GM21576 (cell line): ENCODE data around the gene PCNT.
"Not testable (repeated sequence)": the region's sequence is repeated elsewhere in the genome, so short reads cannot be mapped to it uniquely, and the experiment has no call there.

Experiments used
- ATAC-seq: cut with Tn5 transposase; IDR thresholded peaks from one replicate; pipeline ENCODE4 v1.9.1; 2021; ENCODE audit warnings: mild to moderate bottlenecking, moderate library complexity; ENCODE audit not compliant: unreplicated experiment

PCNT gene

DNA sequence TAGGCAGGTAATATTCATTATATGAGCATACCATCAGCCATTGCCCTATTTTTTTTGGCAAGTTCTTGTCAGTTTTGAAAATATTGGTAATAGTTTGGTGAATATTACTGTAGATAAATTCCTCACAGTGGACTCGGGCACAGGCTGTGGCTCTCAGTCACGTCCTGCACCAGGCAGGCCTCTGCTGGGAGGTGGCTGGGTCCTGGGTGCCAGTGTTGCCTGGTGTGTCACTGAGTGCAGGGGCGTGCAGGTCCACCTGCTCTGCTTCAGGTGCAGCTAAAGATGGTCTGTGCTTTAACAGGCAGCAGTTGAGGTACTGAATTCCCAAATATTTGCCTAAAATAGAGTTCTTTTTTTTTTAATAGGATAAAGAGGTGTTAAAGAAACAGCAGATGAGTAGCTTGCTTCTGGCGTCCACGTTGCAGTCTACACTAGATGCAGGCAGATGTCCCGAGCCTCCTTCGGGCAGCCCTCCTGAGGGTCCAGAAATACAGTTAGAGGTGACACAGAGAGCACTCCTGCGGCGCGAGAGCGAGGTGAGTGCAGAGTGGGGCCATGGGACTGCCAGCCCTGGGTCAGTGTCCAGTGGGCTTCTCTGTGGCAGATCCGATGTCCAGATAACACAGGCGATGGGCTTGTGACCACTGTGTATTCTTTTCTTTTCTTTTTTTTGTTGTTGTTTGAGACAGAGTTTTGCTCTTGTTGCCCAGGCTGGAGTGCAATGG, 77.4 kb downstream of the PCNT start:
- no peak for ATAC-seq

DNA sequence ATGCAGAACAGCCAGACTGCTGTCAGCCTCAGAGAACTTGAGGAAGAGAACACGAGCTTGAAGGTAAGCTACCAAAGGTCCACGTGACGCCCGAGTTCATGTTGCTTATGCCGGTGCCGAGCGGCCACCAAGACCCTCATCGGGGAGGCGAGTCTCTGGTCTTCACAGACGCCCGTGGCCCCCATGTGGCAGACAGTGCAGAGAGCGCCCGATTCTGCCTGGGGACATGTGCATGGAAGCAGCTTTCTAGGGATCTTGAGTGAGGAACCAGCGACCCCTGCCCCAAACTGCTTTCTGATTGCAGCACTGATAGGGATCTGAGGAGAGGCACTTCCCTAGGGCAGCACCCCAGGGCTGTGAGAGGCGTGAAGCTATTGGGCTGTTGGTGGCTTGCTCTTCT, 78.5 kb downstream of the PCNT start:
- ATAC-seq, result no peak

DNA sequence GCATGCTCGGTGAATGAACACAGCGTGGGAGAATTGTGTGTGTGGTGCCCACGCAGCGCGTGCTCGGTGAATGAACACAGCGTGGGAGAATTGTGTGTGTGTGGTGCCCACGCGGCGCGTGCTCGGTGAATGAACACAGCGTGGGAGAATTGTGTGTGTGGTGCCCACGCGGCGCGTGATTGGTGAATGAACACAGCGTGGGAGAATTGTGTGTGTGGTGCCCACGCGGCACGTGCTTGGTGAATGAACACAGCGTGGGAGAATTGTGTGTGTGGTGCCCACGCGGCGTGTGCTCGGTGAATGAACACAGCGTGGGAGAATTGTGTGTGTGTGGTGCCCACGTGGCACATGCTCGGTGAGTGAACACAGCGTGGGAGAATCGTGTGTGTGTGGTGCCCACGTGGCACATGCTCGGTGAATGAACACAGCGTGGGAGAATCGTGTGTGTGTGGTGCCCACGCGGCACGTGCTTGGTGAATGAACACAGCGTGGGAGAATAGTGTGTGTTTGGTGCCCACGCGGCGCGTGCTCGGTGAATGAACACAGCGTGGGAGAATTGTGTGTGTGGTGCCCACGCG, 79.4 kb downstream of the PCNT start:
- not testable (repeated sequence) for ATAC-seq

DNA sequence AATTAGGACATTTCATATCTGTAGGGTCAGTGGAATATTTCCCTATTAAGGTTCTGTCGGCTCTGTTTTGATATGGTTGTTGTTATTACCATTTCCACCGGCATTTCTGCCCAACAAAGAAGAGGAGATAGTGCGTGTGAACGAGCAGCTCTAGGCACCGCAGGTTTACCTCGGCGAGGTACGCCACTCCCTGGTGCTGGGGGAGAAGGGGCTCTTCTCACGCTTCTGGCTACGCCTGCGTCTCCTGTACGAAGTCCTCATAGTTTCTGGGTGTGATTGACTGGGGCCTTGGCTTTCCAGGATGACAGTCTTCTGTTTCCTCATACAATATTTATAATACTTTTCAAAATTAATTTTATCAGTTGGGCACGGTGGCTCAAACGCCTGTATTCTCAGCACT, 80.3 kb downstream of the PCNT start:
- ATAC-seq, result no peak

DNA sequence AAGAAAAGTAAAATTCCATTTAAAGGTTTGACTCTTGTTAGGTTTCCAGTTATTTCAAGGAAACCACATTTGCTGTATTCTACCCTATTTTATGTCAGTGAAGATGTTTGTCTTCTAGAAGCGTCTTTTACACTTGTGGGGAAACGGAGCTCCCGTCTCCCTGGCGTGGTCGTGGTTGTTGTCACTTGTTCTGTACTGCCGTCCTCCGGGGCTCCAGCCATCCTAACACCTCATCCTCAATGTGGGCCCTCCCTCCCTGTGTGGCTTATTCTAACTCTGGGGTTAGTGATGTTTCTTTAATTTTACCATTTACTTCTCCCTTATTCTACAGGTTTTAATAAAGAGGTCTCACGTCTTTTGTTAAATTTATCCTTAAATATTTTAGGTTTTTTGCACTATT, 82.0 kb downstream of the PCNT start:
- no peak for ATAC-seq

DNA sequence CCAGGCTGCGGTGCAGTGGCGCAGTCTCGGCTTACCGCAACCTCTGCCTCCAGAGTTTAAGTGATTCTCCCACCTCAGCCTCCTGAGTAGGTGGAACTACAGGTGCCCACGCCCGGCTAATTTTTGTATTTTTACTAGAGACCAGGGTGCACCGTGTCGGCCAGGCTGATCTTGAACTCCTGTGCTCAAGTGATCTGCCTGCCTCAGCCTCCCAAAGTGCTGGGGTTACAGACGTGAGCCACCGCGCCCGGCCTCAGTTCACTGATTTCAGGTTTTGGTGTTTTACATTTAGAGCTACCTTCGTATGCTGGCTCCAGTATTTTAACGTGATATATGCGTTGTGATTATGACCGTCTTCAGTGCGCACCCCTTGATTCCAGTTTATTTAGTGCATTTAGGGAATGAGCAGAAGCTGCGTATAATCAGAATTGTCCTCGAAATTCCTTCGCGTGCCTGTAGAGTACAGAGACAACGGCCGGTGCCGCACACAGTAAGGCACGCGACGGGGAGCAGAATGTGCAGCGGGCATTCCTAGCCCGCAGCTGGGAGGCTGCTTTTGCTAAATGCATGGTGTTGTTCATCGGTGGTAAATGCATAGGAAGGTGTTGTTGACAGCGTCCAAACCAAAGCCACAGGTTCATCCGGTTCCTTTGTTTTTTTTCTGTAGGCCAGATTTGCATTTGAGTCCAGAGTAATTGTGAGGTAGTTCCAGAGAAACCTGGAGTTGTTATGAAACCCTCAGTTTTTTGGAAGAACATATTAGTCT, 85.9 kb downstream of the PCNT start:
- no peak for ATAC-seq

DNA sequence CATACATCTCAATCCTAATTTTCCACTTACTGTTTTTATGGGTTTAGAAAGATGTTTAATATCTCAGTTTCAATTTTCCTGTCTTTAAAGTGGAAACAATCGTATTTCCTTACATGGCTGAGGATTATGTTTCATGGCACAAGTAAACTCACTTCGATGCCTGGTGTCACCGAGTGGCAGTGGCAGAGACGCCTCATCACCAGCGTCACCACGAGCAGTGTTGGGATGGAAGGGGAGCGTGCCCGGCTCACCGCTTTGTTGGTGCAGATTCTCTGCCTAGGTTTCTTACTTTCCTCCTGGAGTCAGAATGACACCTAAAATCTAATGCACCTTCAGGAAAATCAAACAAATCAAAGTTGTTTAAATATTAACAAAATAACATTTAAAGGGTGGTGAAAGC, 86.6 kb downstream of the PCNT start:
- no peak for ATAC-seq

DNA sequence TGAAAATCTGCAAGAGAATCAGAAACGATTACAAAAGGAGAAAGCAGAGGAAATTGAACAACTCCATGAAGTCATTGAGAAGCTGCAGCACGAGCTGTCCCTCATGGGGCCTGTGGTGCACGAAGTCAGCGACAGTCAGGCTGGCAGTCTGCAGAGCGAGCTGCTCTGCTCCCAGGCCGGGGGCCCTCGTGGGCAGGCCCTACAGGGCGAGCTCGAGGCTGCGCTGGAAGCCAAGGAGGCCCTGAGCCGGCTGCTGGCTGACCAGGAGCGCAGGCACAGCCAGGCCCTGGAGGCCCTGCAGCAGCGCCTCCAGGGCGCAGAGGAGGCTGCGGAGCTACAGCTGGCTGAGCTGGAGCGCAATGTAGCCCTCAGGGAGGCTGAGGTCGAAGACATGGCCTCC, 87.3 kb downstream of the PCNT start:
- no peak for ATAC-seq

DNA sequence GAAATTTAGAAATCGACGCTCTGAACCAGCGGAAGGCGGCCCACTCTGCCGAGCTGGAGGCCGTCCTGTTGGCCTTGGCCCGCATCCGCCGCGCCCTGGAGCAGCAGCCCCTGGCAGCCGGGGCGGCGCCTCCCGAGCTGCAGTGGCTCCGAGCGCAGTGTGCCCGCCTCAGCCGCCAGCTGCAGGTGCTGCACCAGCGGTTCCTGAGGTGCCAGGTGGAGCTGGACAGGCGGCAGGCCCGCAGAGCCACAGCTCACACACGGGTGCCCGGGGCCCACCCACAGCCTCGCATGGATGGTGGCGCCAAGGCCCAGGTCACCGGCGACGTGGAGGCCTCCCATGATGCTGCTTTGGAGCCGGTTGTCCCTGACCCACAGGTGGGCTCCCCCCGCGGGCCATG, 87.7 kb downstream of the PCNT start:
- ATAC-seq, result no peak

DNA sequence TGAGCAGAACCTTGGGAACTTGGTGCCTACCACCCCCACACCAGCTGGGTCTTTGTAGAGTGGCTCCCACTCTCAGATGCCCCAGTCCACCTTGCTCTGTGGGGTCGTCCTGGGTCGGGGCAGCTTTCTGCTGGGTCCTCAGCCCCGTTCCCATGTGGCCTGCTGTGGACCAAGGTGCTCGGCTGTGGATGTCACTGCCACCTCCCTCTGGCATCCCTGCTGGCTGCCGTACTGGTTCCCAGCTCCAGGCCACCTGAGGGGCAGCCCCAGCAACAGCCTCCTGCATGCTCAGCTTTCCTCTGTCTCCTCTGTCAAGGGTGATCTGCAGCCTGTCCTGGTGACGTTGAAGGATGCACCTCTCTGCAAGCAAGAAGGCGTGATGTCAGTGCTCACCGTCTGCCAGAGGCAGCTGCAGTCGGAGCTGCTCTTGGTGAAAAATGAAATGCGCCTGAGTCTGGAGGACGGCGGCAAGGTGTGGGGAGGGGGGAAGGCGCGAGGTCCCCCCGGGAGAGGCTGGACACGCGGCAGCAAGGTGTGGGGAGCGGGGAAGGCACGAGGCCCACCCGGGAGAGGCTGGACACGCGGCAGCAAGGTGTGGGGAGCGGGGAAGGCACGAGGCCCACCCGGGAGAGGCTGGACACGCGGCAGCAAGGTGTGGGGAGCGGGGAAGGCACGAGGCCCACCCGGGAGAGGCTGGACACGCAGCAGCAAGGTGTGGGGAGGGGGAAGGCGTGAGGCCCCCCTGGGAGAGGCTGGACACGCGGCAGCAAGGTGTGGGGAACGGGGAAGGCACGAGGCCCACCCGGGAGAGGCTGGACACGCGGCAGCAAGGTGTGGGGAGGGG, 88.8 kb downstream of the PCNT start:
- ATAC-seq, result no peak

DNA sequence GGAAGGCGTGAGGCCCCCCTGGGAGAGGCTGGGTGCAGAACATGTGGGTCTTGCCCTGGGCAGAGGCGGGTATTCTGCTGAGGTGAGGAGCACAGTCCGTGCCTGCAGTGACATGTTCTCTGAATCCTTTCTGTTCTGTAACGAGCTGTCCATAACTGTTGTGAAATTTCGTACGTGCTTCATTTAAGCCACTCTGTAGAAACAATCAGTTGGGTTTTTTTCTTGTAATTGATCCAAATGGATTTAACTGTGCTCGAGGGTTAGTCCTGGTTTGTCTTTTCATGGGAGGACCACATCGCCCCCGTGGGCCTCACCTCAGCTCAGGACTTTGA, 89.4 kb downstream of the PCNT start:
- ATAC-seq, result no peak

DNA sequence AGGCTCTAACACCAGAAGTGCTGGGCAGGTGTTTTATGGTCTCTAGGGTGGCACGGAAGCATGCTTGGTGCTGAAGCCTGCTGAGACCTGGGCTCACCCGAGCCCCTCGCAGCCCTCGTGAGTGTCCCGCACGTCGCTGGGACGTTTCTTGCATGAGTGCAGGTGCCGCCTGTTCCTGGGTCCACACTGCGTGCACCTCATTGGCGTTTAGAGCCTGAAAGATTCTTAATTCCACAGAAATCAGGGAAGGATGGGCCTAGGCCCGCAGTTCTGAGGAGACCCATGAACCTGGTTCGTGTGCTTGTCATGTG, 91.0 kb downstream of the PCNT start:
- no peak for ATAC-seq

DNA sequence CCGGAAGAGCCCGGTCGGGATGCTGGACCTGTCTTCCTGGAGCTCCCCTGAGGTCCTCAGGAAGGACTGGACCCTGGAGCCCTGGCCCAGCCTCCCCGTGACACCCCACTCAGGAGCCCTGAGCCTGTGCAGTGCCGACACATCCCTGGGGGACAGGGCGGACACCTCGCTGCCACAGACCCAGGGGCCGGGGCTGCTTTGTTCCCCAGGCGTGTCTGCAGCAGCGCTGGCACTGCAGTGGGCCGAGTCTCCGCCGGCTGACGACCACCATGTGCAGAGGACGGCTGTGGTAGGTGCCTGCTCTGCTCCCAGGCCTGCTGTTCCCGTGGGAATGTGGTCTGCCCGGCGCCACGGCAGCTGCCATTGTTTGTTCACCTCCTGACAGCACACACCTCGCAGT, 92.6 kb downstream of the PCNT start:
- no peak for ATAC-seq

DNA sequence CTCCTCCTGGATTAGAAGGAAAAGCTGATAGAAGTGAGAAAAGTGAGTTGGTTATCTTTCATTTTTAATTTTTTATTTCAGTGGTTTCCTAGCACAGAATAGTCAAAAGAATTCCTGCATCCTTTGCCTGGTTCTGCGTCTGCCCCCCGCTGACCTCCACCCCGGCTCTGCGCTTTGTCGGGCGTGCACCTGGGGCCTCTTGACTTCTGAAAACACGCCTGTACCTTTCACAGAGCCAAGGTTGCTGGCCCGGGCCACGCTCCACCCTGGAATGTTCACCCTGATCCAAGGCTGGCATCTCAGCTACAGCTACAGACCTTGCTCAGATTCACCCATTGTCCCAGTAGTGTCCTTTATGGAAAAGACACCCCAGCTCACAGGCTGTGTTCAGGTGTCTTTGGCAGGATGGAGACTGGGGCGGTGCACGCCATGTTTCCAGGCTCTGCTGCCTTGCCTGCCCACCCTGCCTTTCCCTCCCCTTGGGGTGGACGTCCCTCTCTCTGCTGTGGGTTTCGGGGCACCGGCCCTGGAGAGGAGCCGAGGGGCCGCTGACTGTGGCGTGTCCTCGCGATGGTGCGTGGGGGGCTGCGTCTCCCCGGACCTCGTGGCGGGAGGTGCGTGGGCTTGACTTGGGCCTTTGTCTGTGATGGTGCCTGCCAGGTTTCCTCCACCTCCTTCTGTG, 94.5 kb downstream of the PCNT start:
- ATAC-seq, result no peak

DNA sequence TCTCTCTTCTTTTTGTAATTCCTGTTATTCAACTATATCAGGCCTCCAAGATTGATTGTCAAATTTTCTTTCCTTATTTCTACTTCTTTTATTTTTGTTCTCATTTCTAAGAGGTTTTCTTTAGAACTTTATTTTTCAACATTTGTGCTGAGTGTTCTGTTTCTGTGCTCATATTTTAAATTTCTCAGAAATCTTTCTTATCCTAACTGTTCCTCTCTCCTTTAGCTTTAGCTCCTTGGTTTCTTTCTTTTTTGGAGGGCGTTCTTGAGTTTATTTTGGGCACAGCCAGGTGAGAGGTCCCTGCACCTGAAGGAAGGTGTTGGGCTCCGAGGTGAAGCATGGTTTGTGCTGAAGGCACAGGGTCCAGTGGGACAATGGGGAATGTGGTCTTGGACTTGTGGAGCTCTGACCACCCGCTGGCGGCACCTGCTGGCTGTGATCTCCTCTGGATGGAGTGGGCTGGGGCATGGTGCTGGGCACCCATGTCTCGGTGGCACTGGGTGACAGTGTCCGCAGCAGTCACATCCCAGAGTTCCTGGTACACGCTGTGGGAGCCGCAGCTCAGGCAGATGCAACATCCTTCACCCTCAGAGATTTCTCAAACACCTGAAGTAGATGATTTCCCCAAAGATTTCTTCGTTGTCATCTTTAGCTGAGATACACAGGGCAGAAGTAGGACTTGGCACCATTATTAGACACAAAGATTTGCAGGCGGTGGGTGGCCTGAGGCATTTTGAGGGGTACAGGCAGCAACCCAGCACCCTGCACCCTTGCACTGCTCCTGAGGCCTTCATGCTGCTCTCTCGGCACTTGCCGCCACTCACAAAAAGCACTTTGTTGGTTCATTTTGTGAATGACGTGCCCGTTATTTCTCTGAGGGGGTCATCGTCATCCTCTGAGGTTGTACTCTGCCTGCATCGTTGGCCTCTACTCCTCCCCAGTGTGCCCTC, 96.6 kb downstream of the PCNT start:
- ATAC-seq, result no peak

DNA sequence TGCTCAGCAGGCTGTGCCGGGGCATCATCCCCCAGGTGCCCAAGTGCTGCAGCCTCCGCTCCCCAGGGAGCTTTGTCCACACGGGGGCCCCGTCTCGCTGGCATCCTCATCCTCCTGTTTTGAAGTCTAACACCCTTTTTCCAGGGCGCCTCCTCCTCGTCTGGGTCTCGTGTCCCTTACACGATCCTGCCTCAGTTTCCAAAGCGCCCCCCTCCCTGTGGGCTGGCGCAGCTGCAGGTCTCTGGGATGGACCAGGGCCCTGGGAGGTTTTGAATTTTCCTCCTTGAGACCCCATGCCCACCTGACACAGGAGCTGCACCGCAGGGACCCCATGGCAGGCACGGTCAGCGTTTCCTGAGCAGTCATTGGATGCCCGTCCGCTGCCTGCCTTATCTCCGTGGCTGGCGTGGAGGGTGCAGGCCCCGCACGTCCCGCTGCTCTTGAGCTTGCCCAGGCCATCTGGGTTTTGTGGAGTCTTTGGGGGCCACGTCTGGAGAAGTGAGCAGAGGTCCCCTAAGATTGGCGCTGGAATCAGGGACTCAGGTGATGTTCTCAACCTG, 97.3 kb downstream of the PCNT start:
- no peak for ATAC-seq

DNA sequence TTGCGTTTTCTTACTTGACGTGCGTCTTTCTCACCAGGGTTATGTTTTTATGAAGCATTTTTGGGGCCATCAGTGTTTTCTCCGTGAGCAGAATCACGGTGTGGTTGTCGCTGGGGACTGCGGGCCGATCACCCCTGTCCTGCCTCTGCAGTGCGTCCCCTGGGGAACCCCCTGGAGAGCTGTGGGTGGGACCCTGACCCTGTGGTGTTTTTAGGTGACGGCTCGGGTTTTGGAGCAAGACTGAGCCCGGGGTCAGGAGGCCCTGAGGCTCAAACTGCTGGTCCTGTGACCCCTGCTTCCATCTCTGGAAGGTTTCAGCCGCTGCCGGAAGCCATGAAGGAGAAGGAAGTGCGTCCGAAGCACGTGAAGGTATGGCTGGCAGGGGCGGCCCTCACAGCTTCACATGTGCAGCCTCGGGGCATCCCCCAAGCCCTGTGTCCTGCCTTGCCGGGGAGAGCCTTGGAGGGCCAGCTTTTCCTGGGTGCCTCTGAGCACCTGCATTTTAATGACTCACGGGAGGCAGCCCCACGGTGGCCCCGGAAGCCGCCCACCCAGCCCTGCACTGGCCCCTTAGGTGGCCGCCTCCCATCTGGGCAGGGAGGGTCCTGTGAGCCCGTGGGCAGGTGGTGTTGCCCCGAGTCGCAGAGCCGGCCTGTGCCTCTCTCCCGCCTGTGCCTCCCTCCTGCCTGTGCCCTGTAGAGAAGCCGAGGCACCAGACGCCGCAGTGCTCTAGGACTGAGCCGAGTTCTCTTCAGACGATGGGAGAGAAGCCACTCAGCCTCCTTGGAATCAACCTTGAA, 98.0 kb downstream of the PCNT start:
- ATAC-seq, result no peak

DNA sequence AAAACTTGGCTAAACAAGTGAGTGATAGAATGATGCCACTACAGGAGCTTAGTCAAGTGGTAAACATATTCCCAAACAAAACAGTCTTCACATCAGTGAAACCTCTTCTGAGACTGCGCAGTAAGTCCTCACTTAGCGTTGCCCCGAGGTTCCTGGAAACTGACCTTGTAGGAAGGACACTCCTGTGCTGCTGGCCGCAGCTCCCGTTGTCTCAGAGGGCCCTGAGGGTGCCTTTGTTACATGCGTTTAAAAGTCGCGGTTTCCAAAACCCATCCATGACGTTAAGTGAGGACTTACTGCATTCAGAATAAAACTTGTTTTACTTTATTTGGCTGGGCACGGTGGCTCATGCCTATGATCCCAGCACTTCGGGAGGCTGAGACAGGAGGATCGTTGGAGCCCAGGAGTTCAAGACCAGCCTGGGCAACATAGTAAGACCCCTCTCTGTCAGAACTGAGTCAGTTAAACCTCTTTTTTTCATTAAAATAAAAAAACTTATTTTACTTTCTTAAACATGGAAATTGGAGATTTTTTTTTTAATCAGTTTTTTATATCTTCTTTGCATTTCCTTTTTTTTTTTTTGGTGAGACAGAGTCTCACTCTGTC, 98.8 kb downstream of the PCNT start:
- ATAC-seq, result no peak
